Mesothelial cell of epicardium (in vitro differentiated cells): ENCODE results near the gene HS3ST6. TPM values are rescaled to one million over a fixed set of nuclear protein-coding genes. Genes with fewer than 3 reads are reported as not detected.

Source experiments
- DNase-seq, 2 experiments: peaks; one replicate each; pipeline ENCODE4 v3.0.0; 2021; ENCODE audit warnings: low spot score in 2 of 2; ENCODE audit not compliant: unreplicated experiment in 2 of 2
- H3K27ac Mint-ChIP-seq: 2 replicates; pipeline ENCODE4 v1.8.0; 2021; ENCODE audit warnings: mixed read lengths
- H3K27me3 Mint-ChIP-seq: 2 replicates; pipeline ENCODE4 v1.8.0; 2021; ENCODE audit warnings: low read depth, mixed read lengths
- H3K36me3 Mint-ChIP-seq: 2 replicates; pipeline ENCODE4 v1.8.0; 2021; ENCODE audit warnings: mixed read lengths
- H3K4me1 Mint-ChIP-seq: 2 replicates; pipeline ENCODE4 v1.8.0; 2021; ENCODE audit warnings: mixed read lengths
- H3K4me3 Mint-ChIP-seq: 2 replicates; pipeline ENCODE4 v1.8.0; 2021; ENCODE audit warnings: mild to moderate bottlenecking, moderate library complexity, mixed read lengths
- H3K9me3 Mint-ChIP-seq: 2 replicates; pipeline ENCODE4 v1.8.0; 2021; ENCODE audit warnings: mixed read lengths
- CTCF ChIP-seq: fragments of 200-600 bp; sonication (generic); IDR thresholded peaks from one replicate; pipeline ENCODE4 v1.5.0; 2021; ENCODE audit warnings: antibody characterized with exemption; ENCODE audit not compliant: unreplicated experiment
- total RNA-seq: library from RNA; stranded (reverse); gene quantifications from 3 replicates; pipeline ENCODE4 v1.2.1, GENCODE V29; 2021

The HS3ST6 gene
- total RNA-seq, 1 donor from 2014 or later = 0.22 TPM

DNA sequence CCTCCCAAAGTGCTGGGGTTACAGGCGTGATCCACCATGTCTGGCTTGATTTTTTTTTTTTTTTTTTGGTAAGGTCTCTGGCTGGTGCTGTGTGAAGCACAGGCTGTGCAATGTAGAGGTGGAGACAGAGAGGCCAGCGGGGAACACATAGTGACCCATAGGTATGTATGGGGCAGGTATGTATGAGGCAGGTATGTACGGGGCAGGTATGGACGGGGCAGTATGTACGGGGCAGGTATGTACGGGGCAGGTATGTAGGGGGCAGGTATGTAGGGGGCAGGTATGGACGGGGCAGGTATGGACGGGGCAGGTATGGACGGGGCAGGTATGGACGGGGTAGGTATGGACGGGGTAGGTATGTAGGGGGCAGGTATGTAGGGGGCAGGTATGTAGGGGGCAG is 31.3 kb upstream of the HS3ST6 start:
- H3K27me3 Mint-ChIP-seq = no peaks in the 10 kb centered on the region
- no peak for TF ChIP-seq CTCF
- no peaks in the 10 kb centered on the region for H3K4me1 Mint-ChIP-seq
- H3K4me3 Mint-ChIP-seq = no peak overlapping the region
- no peak overlapping the region for H3K27ac Mint-ChIP-seq
- H3K36me3 Mint-ChIP-seq = no peaks in the 10 kb centered on the region
- DNase-seq = no peak
- H3K9me3 Mint-ChIP-seq = no peaks in the 10 kb centered on the region

DNA sequence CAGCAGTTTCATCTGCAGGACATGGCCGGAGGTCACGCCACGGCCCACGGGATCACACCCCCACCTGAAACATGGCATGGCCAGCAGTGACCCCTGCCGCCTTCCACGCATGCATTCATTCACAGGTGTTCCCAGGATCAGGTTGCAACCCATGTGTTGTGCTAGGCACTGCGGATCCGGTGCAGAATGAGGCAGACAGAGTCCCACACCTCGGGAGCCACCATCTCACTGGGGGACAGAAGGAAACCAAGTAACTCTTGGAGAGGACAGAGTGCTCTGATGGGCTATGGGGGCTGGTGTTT is 29.1 kb upstream of the HS3ST6 start:
- H3K9me3 Mint-ChIP-seq = no peaks in the 10 kb centered on the region

DNA sequence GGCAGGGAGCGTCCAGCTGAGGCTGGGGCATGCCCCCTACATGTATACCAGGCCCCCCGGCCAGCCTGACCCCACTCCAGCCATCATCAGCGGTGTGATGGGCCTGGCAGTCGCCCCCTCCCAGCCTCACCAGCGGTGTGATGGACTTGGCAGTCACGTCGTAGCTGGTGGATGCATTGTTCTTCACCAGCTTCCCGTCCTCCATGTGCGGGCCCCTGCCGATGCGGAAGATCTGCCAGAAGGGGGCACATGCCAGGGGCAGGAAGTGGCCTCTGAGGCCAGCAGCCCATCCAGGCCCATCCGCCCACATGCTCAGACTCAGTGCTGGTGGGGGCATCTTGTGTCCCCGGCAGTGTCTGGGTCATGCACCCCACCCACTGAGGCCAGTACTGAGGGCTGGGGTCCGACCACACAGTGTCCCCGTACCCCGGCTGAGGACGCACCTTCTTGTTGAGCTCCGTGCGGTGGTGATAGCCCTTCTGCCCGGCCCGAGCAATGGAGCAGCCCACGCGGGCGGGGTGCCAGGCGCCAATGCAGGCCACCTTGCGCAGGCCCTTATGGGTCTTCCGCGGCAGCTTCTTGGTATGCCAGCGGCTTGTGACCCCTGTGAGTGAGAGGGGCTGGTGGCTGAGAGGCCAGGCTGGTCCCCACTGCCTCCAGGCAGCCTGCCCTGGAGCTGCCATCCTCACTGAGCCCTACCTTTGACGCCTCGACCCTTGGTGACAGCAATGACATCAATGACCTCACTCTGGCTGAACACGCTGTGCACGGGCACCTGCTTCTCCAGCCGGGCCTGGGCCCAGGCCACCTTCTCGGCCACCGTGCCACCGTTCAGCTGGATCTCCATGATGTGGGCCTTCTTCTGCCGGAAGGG is 28.5 kb upstream of the HS3ST6 start:
- H3K27me3 Mint-ChIP-seq = no peaks in the 10 kb centered on the region
- no peaks in the 10 kb centered on the region for H3K36me3 Mint-ChIP-seq
- H3K4me3 Mint-ChIP-seq = no peak overlapping the region
- no peak for DNase-seq
- TF ChIP-seq CTCF = no peak
- peaks cover 10% of the 10 kb centered on the region for H3K4me1 Mint-ChIP-seq
- H3K9me3 Mint-ChIP-seq = no peaks in the 10 kb centered on the region
- no peak overlapping the region for H3K27ac Mint-ChIP-seq

More for the DNA sequence above, 29.1 kb upstream of the HS3ST6 start:
- Mint-ChIP-seq H3K4me3 (no peak overlapping the region), H3K4me1 (peaks cover 6% of the 10 kb centered on the region), H3K27ac (no peak overlapping the region), H3K36me3 (no peaks in the 10 kb centered on the region), H3K27me3 (no peaks in the 10 kb centered on the region)
- no peak for DNase-seq
- no peak for TF ChIP-seq CTCF

GRCh38 chr16:1945559-1946391 is 27.6 kb upstream of the HS3ST6 start:
- no peaks in the 10 kb centered on the region for H3K27me3 Mint-ChIP-seq
- H3K27ac Mint-ChIP-seq = no peak overlapping the region
- H3K9me3 Mint-ChIP-seq = no peaks in the 10 kb centered on the region
- H3K36me3 Mint-ChIP-seq = no peaks in the 10 kb centered on the region
- DNase-seq = no peak
- H3K4me3 Mint-ChIP-seq = no peak overlapping the region
- H3K4me1 Mint-ChIP-seq = peaks cover 10% of the 10 kb centered on the region
- no peak for TF ChIP-seq CTCF

DNA sequence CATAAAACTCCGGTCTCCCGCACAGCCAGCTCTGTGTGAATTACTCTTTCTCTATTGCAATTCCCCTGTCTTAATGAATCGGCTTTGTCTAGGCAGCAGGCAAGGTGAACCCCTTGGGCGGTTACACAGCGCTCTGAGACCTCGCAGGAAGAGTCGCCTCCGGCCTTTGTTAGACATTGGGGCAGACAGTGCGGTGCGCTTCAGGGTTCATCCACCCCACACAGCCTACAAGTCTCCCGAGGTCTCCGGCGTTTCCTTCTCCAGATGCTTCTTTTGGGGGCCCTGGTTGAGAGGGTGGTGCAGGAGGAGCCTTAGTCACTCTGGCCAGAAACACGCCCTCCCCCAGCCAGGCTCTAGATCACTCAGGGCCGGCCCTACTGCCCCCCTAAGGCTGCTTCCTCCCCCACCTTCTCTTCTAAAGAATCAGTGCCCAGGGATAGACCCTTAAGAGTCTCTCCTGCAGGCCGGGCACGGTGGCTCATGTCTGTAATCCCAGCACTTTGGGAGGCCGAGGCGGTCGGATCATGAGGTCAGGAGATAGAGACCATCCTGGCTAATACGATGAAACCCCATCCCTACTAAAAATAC is 26.5 kb upstream of the HS3ST6 start:
- Mint-ChIP-seq H3K27ac (no peak overlapping the region), H3K27me3 (no peaks in the 10 kb centered on the region)

More for the DNA sequence above, 26.5 kb upstream of the HS3ST6 start:
- H3K4me1 Mint-ChIP-seq = peaks cover 10% of the 10 kb centered on the region
- H3K4me3 Mint-ChIP-seq = no peak overlapping the region
- DNase-seq = no peak
- no peak for TF ChIP-seq CTCF
- no peaks in the 10 kb centered on the region for H3K9me3 Mint-ChIP-seq
- no peaks in the 10 kb centered on the region for H3K36me3 Mint-ChIP-seq
